Body of pancreas (tissue), 4 donors: ENCODE measurements around the gene OR5H2. TPM values are rescaled to one million over a fixed set of nuclear protein-coding genes. Genes with fewer than 3 reads are reported as not detected.

Experiments
- ATAC-seq: fragments of 150-250 bp; one replicate; pipeline ENCODE4 v1.9.1; 2016
- DNase-seq, 4 donors: peaks; one replicate each; pipeline ENCODE4 v3.0.0-alpha.2; 2019
- H3K27ac ChIP-seq, 4 donors: fragments of 200-600 bp; sonication (generic); 1 replicate in 3 of 4; 2 replicates in 1 of 4; pipeline versions ENCODE4 v1.5.1 to v1.6.1; 2016 to 2019; ENCODE audit warnings: mild to moderate bottlenecking in 1 of 4, mixed read lengths in 1 of 4, moderate library complexity in 1 of 4
- H3K27me3 ChIP-seq, 2 donors: fragments of 200-600 bp; sonication (generic); one replicate each; pipeline ENCODE4 v1.6.0; 2016; ENCODE audit warnings: mild to moderate bottlenecking in 1 of 2
- H3K36me3 ChIP-seq, 2 donors: fragments of 200-600 bp; sonication (generic); replicated peaks in 1 of 2; 2 replicates each; pipeline ENCODE4 v1.5.1; 2016; ENCODE audit warnings: low read depth in 2 of 2; ENCODE audit not compliant: insufficient read depth in 1 of 2
- H3K4me1 ChIP-seq: fragments of 200-600 bp; sonication (generic); one replicate; pipeline ENCODE4 v1.6.0; 2016
- H3K4me3 ChIP-seq, 2 donors: fragments of 200-600 bp; sonication (generic); 1 replicate in 1 of 2; 2 replicates in 1 of 2; pipeline ENCODE4 v1.5.1; 2016 to 2019
- H3K9me3 ChIP-seq, 3 donors: fragments of 200-600 bp; sonication (generic); 1 replicate in 2 of 3; 2 replicates in 1 of 3; pipeline ENCODE4 v1.5.1; 2016
- POLR2A ChIP-seq, 3 donors: fragments of 450-650 bp; IDR thresholded peaks; one replicate each; pipeline ENCODE4 v1.6.1; 2016; ENCODE audit warnings: antibody characterized with exemption in 3 of 3, mild to moderate bottlenecking in 2 of 3
- WGBS, 2 donors: methylation state at CpG; one replicate each; pipeline ENCODE4 v1.1.5; 2017; 5-methylcytosine and 5-hydroxymethylcytosine counted together
- intact Hi-C: fragments of 100-400 bp; cut with DNase I; formaldehyde crosslinking; loops from one replicate; pipeline ENCODE4 v1.15.1; 2023
- total RNA-seq, 2 donors: library from RNA; depleted of rRNA; stranded (reverse); fragments of >200 nt; gene quantifications; one replicate each; pipeline ENCODE4 v1.1.0, GENCODE V29; 2016
- TF ChIP-seq, protein P1 (sequence below), 7 experiments: fragments of 450-650 bp in 4 of 7; fragments of 200-600 bp in 3 of 7; sonication (generic) in 3 of 7; IDR thresholded peaks; one replicate each; pipeline ENCODE4 v1.5.1; 2016 to 2019; ENCODE audit warnings: antibody characterized with exemption in 7 of 7

Gene OR5H2
- total RNA-seq, 2 donors from 2014 or later = not detected

- TF ChIP-seq POLR2A (IDR thresholded peaks at IDR 0.05) = no peak
- TF ChIP-seq, protein P1, sequence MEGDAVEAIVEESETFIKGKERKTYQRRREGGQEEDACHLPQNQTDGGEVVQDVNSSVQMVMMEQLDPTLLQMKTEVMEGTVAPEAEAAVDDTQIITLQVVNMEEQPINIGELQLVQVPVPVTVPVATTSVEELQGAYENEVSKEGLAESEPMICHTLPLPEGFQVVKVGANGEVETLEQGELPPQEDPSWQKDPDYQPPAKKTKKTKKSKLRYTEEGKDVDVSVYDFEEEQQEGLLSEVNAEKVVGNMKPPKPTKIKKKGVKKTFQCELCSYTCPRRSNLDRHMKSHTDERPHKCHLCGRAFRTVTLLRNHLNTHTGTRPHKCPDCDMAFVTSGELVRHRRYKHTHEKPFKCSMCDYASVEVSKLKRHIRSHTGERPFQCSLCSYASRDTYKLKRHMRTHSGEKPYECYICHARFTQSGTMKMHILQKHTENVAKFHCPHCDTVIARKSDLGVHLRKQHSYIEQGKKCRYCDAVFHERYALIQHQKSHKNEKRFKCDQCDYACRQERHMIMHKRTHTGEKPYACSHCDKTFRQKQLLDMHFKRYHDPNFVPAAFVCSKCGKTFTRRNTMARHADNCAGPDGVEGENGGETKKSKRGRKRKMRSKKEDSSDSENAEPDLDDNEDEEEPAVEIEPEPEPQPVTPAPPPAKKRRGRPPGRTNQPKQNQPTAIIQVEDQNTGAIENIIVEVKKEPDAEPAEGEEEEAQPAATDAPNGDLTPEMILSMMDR (IDR thresholded peaks at IDR 0.05) = no peak
- intact Hi-C loops = loop anchor here (5.0 kb wide), 1 partner anchor 285 kb away; no protein-coding TSS in a partner anchor
- no peak for ATAC-seq
These were observed 44.6 kb downstream of the OR5H2 start for GRCh38 chr3:98326945-98327344.

GRCh38 chr3:98328933-98329332, 46.6 kb downstream of the OR5H2 start:
- WGBS, 2 donors = 44% methylated on average over 5 of the region's 5 CpGs; no CpG with 5 or more reads in 1 of the 2 donors
- Histone ChIP-seq H3K4me1 (peaks cover 9% of the 10 kb centered on the region), H3K9me3 (no peaks in the 10 kb centered on the region), H3K36me3 (no peaks in the 10 kb centered on the region), H3K27ac (no peak overlapping the region), H3K27me3 (no peaks in the 10 kb centered on the region), H3K4me3 (no peak overlapping the region)
- TF ChIP-seq, protein P1 (IDR thresholded peaks at IDR 0.05) = no peak
- TF ChIP-seq POLR2A (IDR thresholded peaks at IDR 0.05) = no peak
- no peak for ATAC-seq
- intact Hi-C loops = loop anchor here (5.0 kb wide), 1 partner anchor 287 kb away; no protein-coding TSS in a partner anchor
- DNase-seq = no peak

More at GRCh38 chr3:98326945-98327344, 44.6 kb downstream of the OR5H2 start:
- Histone ChIP-seq H3K4me3 (no peak overlapping the region), H3K27ac (no peak overlapping the region), H3K36me3 (no peaks in the 10 kb centered on the region), H3K27me3 (no peaks in the 10 kb centered on the region), H3K9me3 (no peaks in the 10 kb centered on the region), H3K4me1 (peaks cover 9% of the 10 kb centered on the region)
- no peak for DNase-seq

GRCh38 chr3:98329392-98330124, 47.3 kb downstream of the OR5H2 start:
- Histone ChIP-seq H3K27ac (no peak overlapping the region), H3K4me3 (no peak overlapping the region), H3K4me1 (peaks cover 9% of the 10 kb centered on the region), H3K27me3 (no peaks in the 10 kb centered on the region), H3K36me3 (no peaks in the 10 kb centered on the region), H3K9me3 (no peaks in the 10 kb centered on the region)
- TF ChIP-seq, protein P1 (IDR thresholded peaks at IDR 0.05) = peak; percentile 35 to 79 (median 62)
- no peak for TF ChIP-seq POLR2A (IDR thresholded peaks at IDR 0.05)
- WGBS, 2 donors = 3 to 4% methylated on average over 6 of the region's 6 CpGs
- ATAC-seq (peak; percentile 65), DNase-seq (peak; percentile 37 to 59 (median 46))
- intact Hi-C loops = loop anchor here (5.0 kb wide), 1 partner anchor 287 kb away; no protein-coding TSS in a partner anchor

- Histone ChIP-seq H3K27ac (no peak overlapping the region), H3K4me1 (no peaks in the 10 kb centered on the region), H3K36me3 (no peaks in the 10 kb centered on the region), H3K9me3 (no peaks in the 10 kb centered on the region), H3K27me3 (no peaks in the 10 kb centered on the region), H3K4me3 (no peak overlapping the region)
- ATAC-seq (no peak), DNase-seq (no peak)
- intact Hi-C loops = no loop called here
- 60 to 69% methylated on average over 1 of the region's 1 CpG for WGBS, 2 donors
- TF ChIP-seq POLR2A (IDR thresholded peaks at IDR 0.05) = no peak
These were observed 49.0 kb downstream of the OR5H2 start for GRCh38 chr3:98331329-98331728.

Other genes with a start within 250 kb of the OR5H2 start
- gene GABRR3, start 247.2 kb upstream of the OR5H2 start, total RNA-seq = not detected
- gene OR5AC2, start 195.3 kb upstream of the OR5H2 start, total RNA-seq = not detected
- not detected for gene OR5H1, start 151.8 kb upstream of the OR5H2 start, total RNA-seq
- gene OR5H14, start 135.0 kb upstream of the OR5H2 start, total RNA-seq = not detected
- gene OR5H15, start 115.8 kb upstream of the OR5H2 start, total RNA-seq = not detected
- not detected for gene OR5H6, start 18.3 kb upstream of the OR5H2 start, total RNA-seq
- not detected for gene OR5K4, start 71.3 kb downstream of the OR5H2 start, total RNA-seq
- not detected for gene OR5K3, start 108.2 kb downstream of the OR5H2 start, total RNA-seq
- gene OR5K1, start 180.7 kb downstream of the OR5H2 start, total RNA-seq = not detected
- not detected for gene OR5K2, start 215.2 kb downstream of the OR5H2 start, total RNA-seq
- 10 to 100 TPM; 38.1 to 65.6 TPM for gene CLDND1, start 240.4 kb downstream of the OR5H2 start, total RNA-seq
- not detected for gene GPR15, start 249.5 kb downstream of the OR5H2 start, total RNA-seq